DMS153 treated with DMSO at 0.1 percent for 48 hours (cell line): Measurements from ENCODE around the gene SHFL.

Experiments used
- DNase-seq: peaks from one replicate; lab custom pipeline; 2025; ENCODE audit not compliant: unreplicated experiment; lab: John Stamatoyannopoulos, UW

SHFL gene

DNA sequence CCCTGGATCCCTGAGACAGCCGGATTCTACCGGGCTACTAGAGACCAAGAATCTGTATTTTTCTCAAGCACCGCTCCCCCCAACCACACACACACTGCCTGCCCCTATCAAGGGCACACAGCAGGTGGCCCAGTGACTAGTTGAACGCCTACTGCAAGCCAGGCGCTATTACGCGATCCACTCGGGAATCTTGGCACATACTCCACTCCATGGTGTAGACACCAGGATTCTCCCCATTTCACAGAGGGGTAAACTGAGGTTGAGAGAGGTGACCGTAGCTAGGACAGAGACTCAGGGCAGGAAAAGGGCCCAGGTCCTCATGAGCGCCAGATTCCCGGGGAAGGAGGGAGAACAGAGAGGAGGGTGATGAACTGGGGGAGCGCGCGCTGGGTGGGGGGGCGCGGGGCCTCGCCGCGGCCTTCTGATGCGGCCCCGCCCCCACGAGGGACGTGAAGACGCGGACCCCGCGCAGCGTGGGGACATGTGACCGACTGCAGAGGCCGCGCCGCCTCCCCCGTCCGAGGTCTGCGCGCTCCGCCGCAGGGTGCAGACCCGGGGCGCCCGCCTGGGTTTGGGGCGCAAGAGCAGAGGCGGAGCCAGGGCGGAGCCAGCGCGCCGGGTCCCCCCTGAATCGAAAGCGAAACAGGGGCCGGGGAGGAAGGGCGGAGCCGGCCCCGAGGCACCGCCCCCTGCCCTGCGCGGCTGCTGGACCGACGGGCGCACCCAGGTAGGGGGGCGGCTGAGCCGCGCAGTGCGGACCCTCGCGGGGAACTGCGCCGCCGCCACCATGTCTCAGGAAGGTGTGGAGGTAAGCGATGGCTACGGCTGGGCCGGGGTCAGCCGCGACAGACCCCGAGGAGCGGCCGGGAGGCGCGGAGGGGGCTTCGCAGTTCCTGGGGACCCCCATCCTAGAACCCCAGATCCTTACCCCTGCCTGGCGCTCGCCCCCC, at the start of gene SHFL:
TSS of gene SHFL (plus strand) at position 677 of the 950 bp plus-strand sequence. CDS start at position 788, 111 bp downstream.
- DNase-seq, result peak; percentile 8

DNA sequence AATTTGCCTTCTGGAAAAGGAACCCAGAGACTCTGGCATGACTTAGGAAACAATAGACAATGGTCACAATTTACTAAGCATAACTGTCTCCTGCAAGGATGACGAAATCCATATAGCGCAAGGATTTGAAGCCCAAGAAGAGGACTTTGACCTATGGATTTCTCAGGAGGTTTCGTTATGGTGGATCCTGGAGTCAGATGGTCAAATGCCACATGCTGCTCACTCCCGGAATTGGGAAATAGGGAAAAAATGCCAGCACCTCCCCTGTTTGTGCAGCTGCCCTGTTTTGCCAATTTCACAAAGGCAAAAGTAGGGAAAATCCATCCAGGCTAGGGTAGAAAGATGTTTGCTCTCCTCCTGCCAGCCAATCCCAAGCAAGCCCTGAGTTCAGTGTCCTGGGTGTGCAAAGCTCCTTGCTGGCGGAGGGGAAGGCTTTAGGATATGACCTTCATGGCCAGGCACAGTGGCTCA, 49.5 kb upstream of the SHFL start:
- no peak for DNase-seq

DNA sequence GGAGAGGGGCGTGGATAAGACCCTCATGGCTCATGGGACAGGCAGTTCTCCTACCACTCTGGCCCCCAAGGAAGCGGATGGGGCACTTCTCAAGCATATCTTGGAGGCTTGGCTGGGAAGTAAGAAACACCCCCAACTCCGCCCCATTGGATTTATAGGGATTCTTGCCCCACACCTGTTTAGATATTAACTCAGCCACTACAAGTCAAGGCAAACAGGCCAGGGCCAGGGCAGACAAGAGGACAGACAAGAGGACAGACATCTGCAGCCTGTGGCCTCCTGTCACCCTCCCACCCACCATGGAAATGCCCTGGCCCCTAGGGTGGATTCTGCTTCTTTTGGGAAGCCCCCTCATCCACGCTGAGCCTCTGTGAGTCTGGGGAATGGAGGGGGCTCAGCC, 48.8 kb upstream of the SHFL start:
- no peak for DNase-seq

DNA sequence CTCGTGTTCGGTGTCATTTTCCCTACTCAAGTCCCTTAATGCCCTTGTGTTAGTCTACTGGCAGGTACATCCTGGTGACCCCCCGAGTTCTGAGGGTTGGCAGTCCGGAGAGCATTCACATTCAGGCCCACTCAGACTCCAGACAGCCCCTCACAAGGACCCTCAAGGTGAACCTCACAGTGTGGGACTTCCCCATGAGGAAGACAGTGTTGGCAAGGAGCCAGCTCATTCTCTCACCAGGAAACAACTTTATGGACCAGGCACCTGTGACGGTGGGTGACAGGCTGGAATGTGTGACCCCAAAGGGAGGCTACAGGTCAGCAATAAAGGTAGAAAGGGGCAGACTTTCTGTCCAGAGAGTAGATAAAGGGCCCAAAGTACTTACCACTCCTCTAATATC, 48.3 kb upstream of the SHFL start:
- DNase-seq, result no peak

DNA sequence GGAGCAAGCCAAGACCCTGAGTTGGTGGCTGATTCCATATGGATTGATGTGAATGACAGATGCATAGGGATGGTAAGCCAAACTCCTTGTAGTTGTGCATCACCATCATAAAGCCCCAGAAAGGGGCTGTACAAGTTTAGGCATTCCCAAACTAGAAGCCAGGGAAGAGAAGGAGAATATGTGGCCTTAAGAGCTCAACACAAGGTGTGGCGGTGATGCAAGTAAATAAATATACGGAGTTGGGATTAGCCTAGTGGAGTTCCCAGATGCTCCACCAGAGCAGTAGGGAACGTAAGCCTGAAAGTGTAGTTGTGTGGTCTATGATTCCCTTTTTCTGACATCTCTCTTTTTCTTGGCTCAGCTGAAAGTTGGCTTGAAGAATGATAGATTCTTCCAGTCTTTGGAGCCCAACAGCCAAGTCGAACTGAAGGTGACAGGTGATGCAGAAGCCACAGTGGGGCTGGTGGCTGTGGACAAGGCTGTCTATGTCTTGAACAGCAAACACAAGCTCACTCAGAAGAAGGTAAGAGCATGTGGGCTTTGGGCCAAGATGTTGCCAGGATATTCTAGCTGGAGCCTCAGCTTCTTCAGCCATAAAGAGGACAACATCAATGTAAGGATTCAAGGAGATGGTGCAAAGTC, 42.7 kb upstream of the SHFL start:
- DNase-seq, result no peak

DNA sequence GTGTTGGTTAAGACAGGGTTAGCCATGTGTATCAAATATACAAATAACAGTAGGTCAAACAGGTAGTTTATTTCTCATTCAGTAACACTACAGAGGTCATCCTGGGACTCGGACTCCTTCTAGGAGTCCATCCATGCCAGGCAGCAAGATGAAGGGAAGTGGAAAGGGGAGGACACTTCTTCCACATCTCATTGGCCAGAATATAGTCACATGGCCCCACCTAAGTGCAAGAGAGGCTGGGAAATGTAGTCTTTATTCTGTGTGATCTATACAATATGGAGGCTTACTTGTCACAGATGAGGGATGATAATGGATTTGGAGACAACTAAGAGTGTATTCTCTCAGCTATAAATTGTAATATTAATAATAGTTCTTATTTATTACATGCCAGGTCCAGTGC, 41.7 kb upstream of the SHFL start:
- no peak for DNase-seq

DNA sequence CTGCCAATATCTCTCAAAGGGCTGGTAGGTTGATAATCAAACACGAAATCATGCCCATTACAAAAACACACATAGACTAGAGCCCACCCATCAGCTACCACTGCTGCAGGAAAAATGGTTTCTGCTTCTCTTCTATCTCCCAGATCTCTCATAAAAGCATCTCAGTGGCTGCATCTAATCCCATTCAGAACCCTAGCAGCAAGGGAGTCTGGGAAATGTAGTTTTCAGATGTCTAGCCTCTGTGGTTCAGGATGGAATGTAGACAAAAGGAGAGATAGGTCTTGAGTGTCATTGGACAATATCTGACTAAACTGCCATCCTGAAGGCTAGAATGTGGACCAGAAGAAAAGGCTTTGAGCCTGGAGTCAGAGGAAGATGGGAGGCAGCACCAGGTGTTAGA, 40.7 kb upstream of the SHFL start:
- DNase-seq, result no peak

DNA sequence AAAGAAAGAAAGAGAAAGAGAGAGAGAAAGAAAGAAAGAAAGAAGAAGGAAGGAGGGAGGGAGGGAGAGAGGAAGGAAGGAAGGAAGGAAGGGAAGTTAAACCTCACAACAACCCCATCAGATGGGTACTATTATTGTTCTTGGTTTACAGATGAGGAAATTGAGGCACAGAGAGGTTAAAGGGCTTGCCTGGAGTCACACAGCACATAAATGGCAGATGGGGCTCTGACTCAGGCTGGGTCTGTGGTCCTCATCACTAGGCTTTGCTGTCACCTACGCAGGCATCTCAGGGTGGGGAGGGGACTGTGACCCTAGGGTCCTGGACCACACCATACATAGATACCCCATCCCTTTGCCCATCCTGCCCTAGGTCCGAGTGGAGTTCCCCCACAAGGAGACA, 36.5 kb upstream of the SHFL start:
- DNase-seq, result no peak

DNA sequence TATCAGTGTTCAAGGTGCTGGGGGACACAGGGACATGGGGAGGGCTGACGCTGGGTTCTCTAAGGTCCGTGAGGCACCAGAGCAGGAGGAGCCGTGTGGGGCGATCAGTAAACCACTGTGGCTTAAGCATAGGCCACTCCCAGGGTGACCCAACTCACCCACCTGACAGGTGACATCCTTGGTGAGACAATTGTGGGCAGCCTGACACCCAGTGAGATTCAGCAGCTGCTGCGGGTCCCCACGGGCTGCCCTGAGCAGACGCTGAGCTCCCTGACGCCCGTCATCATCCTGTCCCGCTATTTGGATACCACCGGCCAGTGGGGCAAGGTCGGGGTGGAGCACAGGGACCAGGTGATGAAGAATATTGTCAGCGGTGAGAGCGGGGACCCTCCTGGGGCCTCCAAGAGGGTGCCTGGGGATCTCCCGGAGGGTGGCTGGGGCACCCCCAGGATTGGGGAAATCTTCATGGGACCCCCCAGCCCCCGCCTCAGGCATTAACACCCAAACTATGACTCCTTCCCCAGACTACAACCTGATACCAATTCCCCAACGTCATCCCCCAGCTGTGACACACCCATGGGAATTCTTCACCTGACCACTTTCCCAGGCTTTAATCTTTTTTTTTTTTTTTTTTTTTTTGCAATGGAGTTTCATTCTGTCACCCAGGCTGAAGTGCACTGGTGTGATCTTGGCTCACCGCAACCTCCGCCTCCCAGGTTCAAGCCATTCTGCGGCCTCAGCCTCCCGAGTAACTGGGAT, 33.3 kb upstream of the SHFL start:
- DNase-seq, result no peak

DNA sequence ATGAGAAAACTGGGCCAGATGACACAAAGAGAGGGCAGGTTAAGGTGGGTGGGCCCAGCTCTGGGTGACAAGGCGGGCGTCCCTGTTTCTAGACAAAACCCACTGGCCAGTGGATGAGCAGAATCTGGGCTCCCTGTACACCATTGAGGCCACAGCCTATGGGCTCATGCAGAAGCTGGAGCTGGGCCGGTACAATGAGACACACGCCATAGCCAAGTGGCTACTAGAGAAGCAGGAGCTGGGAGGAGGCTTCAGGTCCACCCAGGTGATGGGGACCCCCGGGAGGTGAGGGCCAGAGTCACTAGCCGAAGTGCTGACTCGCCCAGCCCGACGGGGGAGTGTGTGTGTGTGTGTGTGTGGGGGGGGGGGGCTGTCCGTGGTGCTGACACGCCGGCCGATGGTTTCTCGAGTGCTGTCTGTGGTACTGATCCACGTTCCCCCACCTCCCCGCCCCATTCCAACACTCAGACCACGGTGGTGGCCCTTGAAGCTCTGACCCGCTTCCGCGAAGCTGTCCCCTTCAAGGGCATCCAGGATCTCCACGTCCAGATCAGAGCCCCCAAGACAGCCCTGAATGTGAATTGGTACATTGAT, 24.3 kb upstream of the SHFL start:
- no peak for DNase-seq

DNA sequence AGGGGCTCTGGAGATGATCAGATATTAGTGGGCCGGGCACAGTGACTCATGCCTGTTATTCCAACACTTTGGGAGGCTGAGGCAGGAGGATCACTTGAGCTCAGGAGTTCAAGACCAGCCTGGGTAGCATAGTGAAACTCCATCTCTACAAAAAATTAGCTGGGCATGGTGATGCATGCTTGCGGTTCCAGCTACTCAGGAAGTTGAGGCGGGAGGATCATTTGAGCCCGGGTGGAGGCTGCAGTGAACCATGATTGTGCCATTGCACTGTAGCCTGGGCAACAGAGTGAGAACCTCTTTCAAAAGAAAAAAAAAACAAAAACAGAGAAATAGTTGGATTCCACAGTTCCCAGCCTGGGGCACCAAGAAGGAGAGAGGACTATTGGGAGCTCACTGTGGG, 17.9 kb upstream of the SHFL start:
- DNase-seq, result no peak

DNA sequence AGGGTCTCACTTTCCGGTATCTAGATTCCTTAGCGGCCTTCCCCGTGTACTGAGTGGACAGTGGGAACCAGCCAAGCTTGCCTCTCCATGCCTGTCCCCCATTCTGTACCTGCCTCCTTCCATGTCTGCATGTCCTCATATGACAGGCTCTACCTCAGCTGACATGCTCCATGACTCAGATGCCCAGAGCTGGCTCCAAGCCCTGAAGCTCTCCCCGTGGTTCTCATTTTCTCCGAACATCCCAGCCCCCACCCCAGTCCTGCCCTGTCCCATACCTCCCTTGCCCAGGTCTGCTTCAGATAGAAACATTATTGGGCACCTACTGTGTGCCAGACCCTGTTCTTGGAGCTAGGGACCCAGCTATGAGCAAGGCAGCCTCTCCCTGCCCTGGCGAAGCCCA, 17.1 kb upstream of the SHFL start:
- DNase-seq, result no peak

DNA sequence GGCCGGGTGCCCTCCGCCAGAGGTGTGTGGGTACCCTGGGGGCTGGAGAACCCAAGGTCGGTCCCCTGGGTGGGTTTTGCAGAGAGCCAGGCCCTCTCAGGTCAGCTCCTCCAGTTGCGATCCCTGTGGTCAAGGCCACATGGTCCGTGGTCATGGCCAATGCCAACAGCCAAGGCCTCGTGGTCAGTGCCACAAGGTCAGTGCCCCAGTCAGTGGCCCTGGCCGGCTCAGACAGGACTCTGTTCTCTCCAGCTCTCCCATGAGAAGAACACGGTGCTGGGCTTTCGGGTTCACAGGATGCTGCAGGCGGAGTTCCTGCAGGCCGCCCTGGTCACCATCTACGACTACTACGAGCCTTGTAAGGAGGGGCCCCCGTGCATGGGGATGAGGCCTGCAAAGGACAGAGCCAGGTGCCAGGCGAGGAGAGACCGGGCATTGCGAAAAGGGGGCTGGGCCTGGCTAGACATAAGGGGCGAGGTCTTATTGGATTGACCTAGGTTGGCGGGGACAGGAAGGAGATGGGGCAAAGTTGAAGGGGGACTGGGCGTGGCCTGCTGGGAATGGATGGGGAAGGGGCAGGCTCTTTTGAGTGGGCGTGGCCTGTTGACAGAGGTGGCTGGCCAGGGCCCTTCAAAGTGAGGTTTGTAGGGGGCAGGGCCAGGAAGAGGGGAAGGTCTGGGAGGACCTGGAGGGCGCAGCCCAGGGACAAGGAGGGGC, 15.2 kb upstream of the SHFL start:
- DNase-seq, result no peak

DNA sequence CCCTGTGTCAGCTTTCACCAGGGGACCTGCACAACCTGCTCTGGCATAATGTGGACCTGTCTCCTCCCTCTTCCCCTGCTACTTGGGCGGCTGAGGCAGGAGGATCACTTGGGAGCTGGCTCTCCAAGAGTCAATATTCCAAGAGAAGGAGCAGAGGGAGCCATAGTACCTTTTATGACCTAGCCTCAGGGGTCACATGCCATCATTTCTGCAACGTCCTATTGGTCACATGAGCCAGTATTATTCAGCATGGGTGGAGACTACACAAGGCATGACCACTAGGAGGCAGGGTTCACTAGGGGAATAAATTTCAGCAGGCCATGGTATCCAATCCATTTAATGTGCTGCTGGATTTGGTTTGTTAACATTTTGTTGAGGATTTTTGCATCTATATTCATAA, 12.0 kb upstream of the SHFL start:
- no peak for DNase-seq

DNA sequence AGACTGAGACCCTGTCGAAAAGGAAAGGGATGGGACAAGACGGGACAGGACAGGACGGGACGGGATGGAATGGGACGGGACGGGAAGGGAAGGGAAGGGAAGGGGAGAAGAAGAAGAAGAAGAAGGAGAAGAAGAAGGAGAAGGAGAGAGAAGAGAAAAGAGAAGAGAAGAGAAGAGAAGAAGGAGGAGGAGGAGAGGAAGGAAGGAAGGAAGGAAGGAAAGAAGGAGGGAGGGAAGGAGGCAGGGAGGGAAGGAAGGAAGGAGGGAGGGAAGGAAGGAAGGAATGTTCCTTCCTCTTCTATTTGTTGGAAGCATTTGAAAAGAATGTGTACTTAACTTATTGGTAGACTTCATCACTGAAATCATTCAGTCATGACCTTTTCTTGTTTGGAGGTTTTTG, 9.6 kb upstream of the SHFL start:
- DNase-seq, result no peak

DNA sequence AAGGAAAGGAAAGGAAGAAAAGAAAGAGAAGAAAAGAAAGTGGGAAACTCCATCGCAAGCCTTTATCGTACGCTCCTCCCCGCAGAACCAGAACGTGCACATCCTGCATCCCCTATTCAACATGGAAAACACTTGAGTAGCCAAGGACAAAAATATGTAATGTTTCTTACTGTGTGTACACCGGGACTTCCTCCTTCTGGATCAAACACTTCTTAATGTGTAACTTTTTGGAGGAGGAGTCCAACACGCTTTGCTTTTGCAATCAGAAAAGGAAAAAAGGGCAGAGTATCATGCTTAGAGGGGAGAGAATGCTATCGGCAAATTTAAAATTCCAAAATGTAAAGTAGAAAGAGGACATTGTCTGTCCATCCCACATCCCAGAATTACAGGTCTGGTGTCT, 7.8 kb upstream of the SHFL start:
- DNase-seq, result no peak

DNA sequence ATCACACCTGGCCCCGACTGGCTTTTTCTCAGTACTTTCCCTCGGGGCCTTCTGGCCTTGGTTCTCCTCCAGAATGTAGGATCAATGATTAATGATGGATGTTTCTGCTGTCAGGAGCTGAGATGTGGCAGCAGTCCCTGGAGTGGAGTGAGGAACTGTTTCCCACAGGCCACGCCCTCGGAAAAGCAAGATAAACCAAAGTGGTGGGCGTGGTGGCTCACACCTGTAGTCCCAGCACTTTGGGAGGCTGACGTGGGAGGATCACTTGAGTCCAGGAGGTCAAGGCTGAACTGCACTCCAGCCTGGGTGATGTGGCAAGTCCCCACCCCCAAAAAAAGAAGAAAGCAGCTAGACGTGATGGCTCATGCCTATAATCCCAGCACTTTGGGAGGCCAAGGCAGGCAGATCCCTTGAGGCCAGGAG, 7.1 kb upstream of the SHFL start:
- no peak for DNase-seq

DNA sequence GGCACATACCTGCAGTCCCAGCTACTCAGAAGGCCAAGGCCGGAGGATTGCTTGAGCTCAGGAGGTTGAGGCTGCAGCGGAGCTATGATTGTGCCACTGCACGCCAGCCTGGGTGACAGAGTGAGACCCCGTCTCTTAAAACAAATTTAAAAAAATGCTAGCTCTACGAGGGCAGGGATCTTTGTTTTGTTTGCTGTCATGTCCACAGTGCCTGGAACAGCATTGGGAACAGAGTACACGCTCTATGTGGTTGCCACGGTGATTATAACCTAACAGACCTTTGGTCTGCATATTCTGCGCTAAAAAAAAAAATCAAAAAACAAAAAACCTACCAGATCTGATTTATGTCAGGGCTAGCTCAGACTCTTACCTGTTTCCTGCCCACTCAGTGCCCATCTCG, 2.2 kb upstream of the SHFL start:
- DNase-seq, result no peak

DNA sequence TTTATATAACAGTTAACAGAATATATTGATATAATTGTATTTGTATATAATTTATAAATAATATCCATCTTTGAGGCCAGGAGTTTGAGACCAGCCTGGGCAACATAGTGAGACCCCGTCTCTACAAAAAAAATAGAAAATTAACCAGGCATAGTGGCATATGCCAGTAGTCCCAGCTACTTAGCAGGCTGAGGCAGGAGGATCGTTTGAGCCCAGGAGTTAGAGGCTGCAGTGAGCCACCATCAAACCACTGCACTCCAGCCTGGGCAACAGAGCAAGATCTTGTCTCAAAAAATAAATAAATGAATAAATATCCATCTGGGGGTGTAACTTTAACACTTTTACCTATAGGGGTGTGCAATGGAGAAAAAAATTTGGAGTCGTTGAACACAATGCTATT, 1.3 kb upstream of the SHFL start:
- DNase-seq, result no peak

DNA sequence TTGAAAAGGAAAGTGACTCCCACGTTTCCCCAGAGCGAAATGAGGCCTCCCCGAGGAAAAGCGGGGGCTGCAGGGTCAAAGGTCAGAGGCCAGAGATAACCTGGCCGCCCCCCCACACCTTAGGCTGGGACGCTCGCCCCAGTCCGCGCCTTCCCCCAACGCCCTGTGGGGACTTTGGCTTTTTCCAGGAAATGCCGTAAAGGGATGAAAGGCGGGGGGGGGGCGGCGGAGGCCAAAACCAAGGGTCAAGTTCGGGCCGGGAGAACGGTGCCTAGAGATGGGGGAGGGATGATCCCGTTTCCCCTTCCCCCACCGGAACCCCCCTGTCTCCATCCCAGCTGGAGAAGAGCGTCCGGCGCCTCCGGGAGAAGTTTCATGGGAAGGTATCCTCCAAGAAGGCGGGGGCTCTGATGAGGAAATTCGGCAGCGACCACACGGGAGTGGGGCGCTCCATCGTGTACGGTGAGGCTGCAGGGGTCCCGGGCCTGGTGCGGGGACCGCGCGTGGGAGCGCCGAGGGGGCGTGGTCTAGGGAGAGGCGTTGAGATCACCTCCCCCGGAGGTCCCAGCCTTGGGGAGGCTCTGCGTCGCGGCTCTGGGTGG, 575 bp downstream of the SHFL start:
- no peak for DNase-seq
